Frontal cortex (tissue), 4 donors: ENCODE measurements around the gene TSHZ3. TPM values are rescaled to one million over a fixed set of nuclear protein-coding genes. Genes with fewer than 3 reads are reported as not detected.

Experiments
- DNase-seq, 2 donors: peaks; one replicate each; pipeline ENCODE4 v3.0.0; 2012; ENCODE audit warnings: low spot score in 2 of 2
- FAIRE-seq: peaks from 2 replicates; lab custom pipeline; 2012; peaks lifted over from hg19 to GRCh38; lab: Jason Lieb, UNC
- total RNA-seq: library from RNA; depleted of rRNA; stranded (reverse); fragments of >200 nt; gene quantifications from one replicate; pipeline ENCODE4 v1.2.3, GENCODE V29; 2014
- donor health status: control.
- donor health status: control.
- donor health status: control.

Gene TSHZ3
- total RNA-seq, result 22.8 TPM

DNA sequence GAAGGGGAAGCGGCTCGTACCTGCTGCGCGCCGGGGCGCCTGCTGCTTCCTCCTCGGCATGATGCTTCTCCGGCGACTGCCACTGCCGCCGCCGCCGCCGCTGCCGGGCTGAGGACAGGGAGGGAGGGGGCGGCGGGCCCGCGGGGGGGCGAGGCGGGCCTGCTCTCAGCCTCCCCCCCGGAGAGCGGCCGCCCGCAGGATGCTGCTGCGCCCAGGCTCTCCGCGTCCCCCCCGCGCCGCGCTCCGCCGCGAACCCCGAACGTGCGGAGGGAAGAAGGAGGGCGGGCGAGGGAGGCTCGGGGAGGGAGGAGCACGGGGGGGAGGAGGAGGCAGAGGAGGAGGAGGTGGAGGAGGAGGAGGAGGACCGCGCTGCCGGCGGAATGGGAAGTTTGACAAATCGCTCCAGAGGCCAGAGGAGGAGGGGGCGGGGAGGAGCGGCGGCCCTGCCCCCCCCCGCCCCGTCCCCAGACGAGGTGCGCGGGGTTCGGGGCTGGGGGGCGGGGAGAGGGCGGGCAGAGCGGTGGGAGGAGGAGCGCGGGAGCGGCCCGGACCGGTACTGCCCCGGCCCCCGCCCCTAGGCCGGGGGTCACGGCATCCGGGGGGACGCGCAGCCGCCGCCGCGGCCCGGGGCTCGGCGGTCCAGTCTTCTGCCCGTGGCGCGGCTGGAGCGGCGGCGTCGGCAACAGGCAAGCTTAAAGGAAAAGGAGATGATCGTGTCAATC, at the start of gene TSHZ3:
Gene TSHZ3 (minus strand): TSS at position 277 of the 722 bp plus-strand sequence. CDS start 217 bp downstream, at position 60.
- FAIRE-seq, result no peak
- peak; percentile 58 to 70 for DNase-seq

DNA sequence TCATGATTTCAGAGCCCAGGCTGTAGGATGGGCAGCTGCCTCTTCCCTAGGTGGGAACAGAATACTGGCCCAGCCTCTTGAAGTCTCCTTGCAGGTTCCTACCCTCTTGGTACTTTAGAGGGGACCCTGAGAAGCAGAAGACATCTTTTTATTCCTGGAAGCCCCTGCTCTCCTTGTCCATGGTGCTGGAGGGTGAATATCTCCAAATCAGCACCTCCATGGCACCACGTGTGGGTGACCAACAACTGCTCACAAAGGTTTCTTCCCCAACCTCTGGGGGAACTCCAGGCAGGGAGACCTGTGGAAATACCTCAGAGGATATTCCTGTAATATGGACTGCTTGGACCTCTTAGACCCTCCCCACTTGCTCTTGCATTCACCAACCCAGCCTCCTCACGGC, 48.1 kb upstream of the TSHZ3 start:
- FAIRE-seq (no peak), DNase-seq (no peak)

DNA sequence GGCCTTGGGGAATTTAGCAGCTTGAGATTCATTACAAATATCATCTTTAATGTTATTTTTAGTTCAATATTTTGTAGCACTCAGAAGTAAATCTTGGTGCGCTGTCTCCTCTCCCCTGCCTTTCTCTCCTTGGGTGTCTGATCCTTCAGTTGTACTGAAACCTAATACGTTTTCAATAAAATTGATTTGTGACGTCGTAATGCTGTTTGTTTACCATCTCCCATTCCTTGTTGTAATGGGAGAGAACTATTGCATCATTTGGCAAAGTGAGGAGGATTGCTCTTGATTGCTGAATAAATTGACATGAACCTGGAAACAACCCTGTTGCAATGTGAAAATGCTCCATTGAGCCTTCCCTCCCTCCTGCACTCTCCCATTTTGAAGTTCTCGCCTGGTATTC, 43.2 kb upstream of the TSHZ3 start:
- DNase-seq (no peak), FAIRE-seq (no peak)

- DNase-seq (no peak), FAIRE-seq (no peak)
These were observed 42.3 kb upstream of the TSHZ3 start for GRCh38 chr19:31391518-31391917.

DNA sequence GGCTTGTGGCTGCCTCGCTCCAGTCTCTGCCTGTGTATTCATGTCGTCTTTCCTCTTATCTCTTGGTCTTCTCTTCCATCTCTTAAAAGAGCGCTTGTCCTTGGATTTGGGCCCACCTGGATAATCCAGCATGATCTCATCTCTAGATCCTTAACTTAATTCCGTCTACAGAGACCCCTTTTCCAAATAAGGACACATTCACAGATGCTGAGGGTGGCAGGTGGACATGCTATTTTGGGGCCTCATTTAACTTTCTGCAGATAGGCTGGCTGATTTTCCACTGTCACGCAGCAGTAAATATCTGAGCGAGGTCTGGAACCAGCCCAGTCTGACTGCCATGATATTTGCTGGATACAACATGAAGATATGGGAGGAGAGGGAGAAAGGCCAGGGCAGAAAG, 41.5 kb upstream of the TSHZ3 start:
- no peak for DNase-seq
- FAIRE-seq, result no peak

DNA sequence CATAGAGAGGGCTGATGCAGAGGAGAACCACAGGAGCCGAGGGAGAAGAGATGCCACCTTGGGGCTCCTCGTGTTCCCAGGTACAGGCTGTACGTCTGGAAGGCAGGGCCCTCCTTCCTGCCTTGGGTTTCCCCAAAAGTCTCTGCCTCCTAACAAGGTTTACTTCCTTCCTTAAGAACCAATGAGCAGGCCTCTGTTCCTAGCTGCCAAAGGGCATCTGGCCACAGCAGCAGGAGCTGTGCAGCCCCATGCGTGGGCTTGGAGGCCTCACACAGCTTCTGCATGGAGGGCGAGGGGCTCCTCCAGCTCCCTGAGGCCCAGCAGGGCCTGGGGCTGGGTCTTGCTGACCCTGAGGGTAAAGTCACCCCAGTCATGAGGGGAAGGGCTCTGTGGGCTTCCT, 40.6 kb upstream of the TSHZ3 start:
- FAIRE-seq (no peak), DNase-seq (no peak)

GRCh38 chr19:31387717-31388301, 38.6 kb upstream of the TSHZ3 start:
- FAIRE-seq (no peak), DNase-seq (no peak)

DNA sequence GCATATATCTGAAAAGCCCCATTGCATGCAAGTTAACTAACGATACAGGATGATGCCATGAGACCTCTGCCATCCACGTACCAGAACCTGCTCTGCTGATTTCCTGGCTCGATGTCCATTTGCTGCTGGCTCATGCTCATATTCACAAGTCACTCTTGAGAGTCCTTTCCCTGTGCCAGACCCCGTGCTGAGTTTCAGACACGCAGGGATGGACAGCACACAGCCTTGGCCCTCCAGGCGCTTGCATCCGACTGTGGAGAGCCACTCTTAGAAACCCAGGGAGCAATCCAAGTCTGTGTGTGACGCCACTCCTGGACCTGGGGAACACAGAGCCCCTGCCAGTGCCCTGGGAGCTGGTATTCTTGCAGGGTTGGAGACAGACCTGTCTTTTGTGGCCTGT, 37.6 kb upstream of the TSHZ3 start:
- FAIRE-seq, result no peak

GRCh38 chr19:31385744-31386143, 36.5 kb upstream of the TSHZ3 start:
- DNase-seq, result no peak
- no peak for FAIRE-seq

More for the DNA sequence above, 37.6 kb upstream of the TSHZ3 start:
- no peak for DNase-seq

DNA sequence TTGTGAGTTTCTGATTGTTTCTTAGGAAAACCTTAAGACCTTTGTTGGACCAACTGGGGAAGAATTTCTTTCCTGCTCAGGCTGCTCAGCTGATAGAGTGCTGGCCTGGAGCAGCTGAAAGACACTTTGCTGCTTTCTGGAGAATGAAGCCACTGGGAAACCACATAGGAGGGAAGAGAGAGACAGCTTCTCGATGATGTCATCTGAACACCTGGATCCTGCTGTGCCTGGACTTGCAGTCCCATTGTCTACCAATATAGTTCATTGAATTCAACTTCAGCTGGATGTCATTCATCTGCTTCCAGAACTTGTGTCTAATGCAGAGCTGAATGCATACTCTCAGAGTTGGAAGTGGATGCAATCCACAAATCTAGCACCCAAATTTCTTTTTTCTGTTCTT, 34.3 kb upstream of the TSHZ3 start:
- FAIRE-seq, result no peak
- no peak for DNase-seq

DNA sequence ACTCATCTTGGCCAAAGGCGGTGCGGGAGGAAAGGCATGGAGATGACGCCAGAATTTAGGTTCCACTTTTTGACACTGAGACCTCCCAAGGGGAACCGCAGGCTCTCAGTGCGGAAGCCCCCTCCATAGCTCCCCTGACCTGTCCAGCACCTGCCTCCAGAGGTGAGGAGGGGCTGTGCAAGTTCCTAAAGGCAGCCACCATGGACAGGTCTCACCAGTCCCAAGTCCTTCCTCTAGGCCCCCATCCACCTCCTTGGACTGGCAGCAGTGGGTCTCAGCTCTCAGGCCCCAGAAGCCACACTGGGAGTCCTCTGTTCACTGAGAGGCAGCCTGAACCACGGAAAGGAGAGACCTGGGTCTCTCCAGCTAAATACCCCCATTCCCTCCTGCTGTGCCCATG, 31.6 kb upstream of the TSHZ3 start:
- no peak for DNase-seq
- no peak for FAIRE-seq

DNA sequence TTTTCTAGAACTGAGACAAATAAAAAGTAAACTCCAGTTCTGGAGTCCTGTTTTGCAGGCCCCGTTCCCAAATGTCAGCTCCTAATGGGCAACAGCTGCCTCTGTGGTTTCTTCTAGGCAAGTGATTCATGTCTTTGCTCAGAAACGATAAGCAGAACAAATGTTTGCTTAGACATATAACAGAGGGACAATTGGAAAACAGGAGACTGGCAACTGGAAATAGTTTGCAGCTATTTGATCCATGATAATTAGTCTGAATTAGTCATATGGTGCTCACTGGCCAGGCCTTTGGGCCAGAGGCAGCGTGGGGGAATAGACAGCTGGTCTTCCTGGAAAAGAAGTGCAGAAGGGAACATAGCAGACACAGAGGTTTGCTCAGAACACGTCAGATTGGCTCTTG, 29.2 kb upstream of the TSHZ3 start:
- FAIRE-seq (no peak), DNase-seq (no peak)

DNA sequence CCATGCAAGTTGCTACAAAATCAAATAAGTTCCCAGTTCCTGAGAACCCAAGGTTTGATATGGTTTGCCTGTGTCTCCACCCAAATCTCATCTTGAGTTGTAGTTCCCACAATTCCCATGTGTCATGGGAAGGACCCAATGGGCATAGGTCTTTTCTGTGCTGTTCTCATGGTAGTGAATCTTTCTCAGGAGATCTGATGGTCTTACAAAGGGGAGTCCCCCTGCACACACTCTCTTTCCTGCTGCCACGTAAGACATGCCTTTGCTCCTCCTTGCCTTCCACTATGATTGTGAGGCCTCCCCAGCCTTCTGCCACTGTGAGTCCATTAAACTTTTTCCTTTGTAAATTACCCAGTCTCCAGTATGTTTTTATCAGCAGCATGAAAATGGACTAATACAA, 28.5 kb upstream of the TSHZ3 start:
- no peak for FAIRE-seq
- no peak for DNase-seq

DNA sequence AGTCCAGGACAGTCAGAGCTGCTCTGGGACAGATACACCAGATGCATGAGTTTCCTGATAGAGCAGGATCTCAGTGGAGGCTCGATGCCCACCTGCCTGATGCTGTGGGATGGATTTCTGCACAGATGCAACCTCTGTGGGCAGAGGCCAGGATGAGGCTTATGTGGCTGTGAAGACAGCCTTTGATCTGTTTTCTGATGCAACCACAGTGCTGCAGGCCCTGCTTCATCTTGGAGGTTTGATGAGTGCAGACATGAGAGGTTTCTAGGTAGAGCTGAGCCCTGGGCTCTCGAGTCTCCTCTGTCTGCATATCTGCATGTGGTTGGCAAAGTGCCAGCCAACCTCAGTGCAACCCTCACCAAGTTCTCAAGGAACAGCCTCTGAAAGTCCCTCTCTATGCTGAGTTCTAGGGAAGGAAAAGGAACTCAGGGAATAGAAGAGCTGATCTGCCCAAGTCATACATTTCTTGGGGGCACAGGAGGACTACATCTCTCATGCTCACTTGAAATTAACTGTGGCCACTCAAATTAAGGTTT, 23.1 kb upstream of the TSHZ3 start:
- no peak for DNase-seq
- FAIRE-seq, result no peak

- no peak for DNase-seq
- no peak for FAIRE-seq
These were observed 21.0 kb upstream of the TSHZ3 start for GRCh38 chr19:31370216-31370615.

GRCh38 chr19:31364963-31365362, 15.7 kb upstream of the TSHZ3 start:
- FAIRE-seq (no peak), DNase-seq (no peak)

GRCh38 chr19:31361728-31362127, 12.5 kb upstream of the TSHZ3 start:
- FAIRE-seq (no peak), DNase-seq (no peak)

- no peak for DNase-seq
These were observed 8.1 kb upstream of the TSHZ3 start for GRCh38 chr19:31357315-31357673.

GRCh38 chr19:31356587-31357314, 7.5 kb upstream of the TSHZ3 start:
- peak; percentile 24 to 55 for DNase-seq
- FAIRE-seq, result no peak

More at GRCh38 chr19:31357315-31357673, 8.1 kb upstream of the TSHZ3 start:
- FAIRE-seq, result no peak

DNA sequence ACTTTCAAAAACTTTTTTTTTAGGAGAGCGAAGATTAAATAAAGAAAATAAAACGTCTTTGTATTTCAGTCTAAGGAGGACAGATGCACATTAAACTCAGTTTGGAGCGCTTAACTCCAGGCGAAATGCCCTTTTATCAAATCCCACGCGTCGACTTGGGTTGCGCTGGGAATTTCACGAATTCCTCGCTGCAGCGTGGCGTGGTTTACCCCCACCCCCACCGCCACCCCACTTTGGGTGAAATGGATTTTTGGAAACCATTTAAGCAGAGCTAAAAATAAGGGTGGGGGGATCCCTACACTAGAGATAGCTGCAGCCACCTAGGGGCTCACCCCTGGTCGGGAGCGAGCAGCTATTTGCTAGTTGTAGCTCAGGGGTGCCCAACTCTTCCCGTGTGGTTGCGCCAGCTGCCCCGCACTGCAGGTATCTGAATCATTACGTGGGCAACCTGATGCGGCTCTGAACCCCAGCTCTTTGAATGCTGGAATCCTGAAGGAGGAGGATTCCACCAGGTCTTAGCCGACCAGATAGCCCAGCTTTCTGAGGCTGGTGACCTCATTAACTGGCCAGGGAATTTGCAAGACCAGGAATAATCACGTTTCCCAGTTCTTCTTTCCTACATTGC, 6.5 kb upstream of the TSHZ3 start:
- DNase-seq, result peak in 1 of 2 donors; percentile 20
- no peak for FAIRE-seq
